Spleen (tissue), 11 donors: ENCODE measurements around the gene SURF2. TPM values are rescaled to one million over a fixed set of nuclear protein-coding genes. Genes with fewer than 3 reads are reported as not detected.

Experiments used
- DNase-seq: peaks from one replicate; pipeline ENCODE4 v3.0.0-alpha.2; 2020
- H3K27ac ChIP-seq, 8 donors: fragments of 200-600 bp; sonication (generic) in 7 of 8; 1 replicate in 4 of 8; 2 replicates in 4 of 8; pipeline versions ENCODE4 v1.5.0 to v1.8.0; 2016 to 2021; ENCODE audit warnings: inconsistent platforms in 4 of 8, mild to moderate bottlenecking in 4 of 8, moderate library complexity in 1 of 8
- H3K27me3 ChIP-seq, 7 donors: fragments of 200-600 bp; sonication (generic) in 6 of 7; replicated peaks in 1 of 7; 1 replicate in 4 of 7; 2 replicates in 3 of 7; pipeline versions ENCODE4 v1.5.0 to v1.8.0; 2016 to 2021; ENCODE audit warnings: inconsistent platforms in 3 of 7, mild to moderate bottlenecking in 1 of 7
- H3K36me3 ChIP-seq, 6 donors: fragments of 200-600 bp; sonication (generic) in 5 of 6; 1 replicate in 4 of 6; 2 replicates in 2 of 6; pipeline versions ENCODE4 v1.5.0 to v1.8.0; 2016 to 2021; ENCODE audit warnings: inconsistent platforms in 2 of 6
- H3K4me1 ChIP-seq, 6 donors: fragments of 200-600 bp; sonication (generic) in 5 of 6; 1 replicate in 3 of 6; 2 replicates in 3 of 6; pipeline versions ENCODE4 v1.5.0 to v1.8.0; 2016 to 2021; ENCODE audit warnings: inconsistent platforms in 3 of 6
- H3K4me3 ChIP-seq, 8 donors: fragments of 200-600 bp; sonication (generic) in 7 of 8; 1 replicate in 4 of 8; 2 replicates in 4 of 8; pipeline versions ENCODE4 v1.5.0 to v1.8.0; 2016 to 2021; ENCODE audit warnings: inconsistent platforms in 4 of 8, mild to moderate bottlenecking in 4 of 8, moderate library complexity in 2 of 8
- H3K9me3 ChIP-seq, 8 donors: fragments of 200-600 bp; sonication (generic) in 7 of 8; 1 replicate in 4 of 8; 2 replicates in 4 of 8; pipeline versions ENCODE4 v1.5.0 to v1.8.0; 2016 to 2021; ENCODE audit warnings: inconsistent platforms in 4 of 8
- POLR2A ChIP-seq, 3 donors: fragments of 450-650 bp; IDR thresholded peaks; one replicate each; pipeline ENCODE4 v1.5.1; 2017; ENCODE audit warnings: antibody characterized with exemption in 3 of 3, mild to moderate bottlenecking in 1 of 3
- POLR2AphosphoS5 ChIP-seq, 3 donors: sonication (generic); formaldehyde crosslinking; IDR thresholded peaks; one replicate each; pipeline ENCODE4 v1.5.1; 2017; ENCODE audit warnings: antibody characterized with exemption in 3 of 3
- WGBS, 5 donors: extraction: QIAGEN DNeasy Blood & Tissue Kit in 3 of 5; methylation state at CpG; one replicate each; pipeline versions ENCODE4 v1.1.5 to v1.1.7; 2013 to 2018; 5-methylcytosine and 5-hydroxymethylcytosine counted together
- intact Hi-C: fragments of 100-400 bp; cut with DNase I; formaldehyde crosslinking; loops from one replicate; pipeline ENCODE4 v1.15.0; 2023; ENCODE audit warnings: low total_unique reads
- polyA plus RNA-seq, 3 donors: library from polyadenylated mRNA; stranded (reverse); fragments of 200-250 nt; gene quantifications; one replicate each; pipeline ENCODE4 v1.2.1, GENCODE V29; 2013
- total RNA-seq, 7 donors: library from RNA; depleted of rRNA in 3 of 7; stranded (reverse); fragments of >200 nt in 3 of 7; fragmentation: NEBNext Ultra II Directional in 4 of 7; extraction: Animal tissue kit (Norgen Biotek cat#: 25700) in 4 of 7; gene quantifications; one replicate each; pipeline versions ENCODE4 v1.1.0 to v1.2.1, GENCODE V29; 2016 to 2021
- TF ChIP-seq, protein P1 (sequence below), 11 experiments: fragments of 200-600 bp in 7 of 11; fragments of 450-650 bp in 4 of 11; sonication (generic) in 4 of 11; IDR thresholded peaks in 8 of 11; conservative IDR thresholded peaks in 3 of 11; 1 replicate in 7 of 11; 2 replicates in 4 of 11; pipeline versions ENCODE4 v1.4.0 to v1.8.0; 2016 to 2021; ENCODE audit warnings: antibody characterized with exemption in 11 of 11, inconsistent platforms in 4 of 11, mild to moderate bottlenecking in 1 of 11
- donor health status: healthy with polysubstance abuse.
- donor health status: DM: no; HTN: no; CAD: no; lungs with moderate emphysema.
- donor health status: DM: no; HTN: no; CAD: no.
- donor health status: Bipolar disorder and iron deficiency.
- donor health status: healthy.
- donor health status: DM: no; HTN: no; CAD: no.
- donor health status: DM: yes; HTN: yes; CAD: no.

The SURF2 gene
- total and polyA plus RNA-seq, 10 donors = 6.5 to 32.6 (median 13.9) TPM

DNA sequence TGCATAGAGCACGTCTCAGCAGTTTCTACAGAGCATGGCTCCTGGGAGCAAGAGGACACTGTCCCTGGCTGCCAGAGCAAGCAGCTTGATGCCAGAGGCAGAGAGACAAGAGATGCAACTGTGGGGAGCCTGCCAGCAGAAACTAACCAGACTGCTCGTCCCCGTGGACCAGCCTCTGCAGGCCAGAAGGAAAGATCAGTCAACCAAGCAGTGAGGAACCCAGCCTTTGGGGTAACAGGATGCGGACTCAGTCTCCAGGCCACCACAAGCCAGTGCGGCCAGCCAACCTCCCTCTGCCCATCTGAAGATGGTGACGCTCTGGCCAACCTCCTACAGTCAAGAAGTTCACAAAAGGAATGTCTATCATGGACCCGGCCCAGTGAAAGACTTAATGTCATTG is 15.8 kb downstream of the SURF2 start:
- peak overlapping the region in 1 of 8 donors; percentile 47 for H3K4me3 ChIP-seq
- no peak for DNase-seq
- 66 to 87% (median 82%) methylated on average over 7 of the region's 7 CpGs for WGBS, 5 donors
- intact Hi-C loops = no loop called here
- TF ChIP-seq, protein P1, sequence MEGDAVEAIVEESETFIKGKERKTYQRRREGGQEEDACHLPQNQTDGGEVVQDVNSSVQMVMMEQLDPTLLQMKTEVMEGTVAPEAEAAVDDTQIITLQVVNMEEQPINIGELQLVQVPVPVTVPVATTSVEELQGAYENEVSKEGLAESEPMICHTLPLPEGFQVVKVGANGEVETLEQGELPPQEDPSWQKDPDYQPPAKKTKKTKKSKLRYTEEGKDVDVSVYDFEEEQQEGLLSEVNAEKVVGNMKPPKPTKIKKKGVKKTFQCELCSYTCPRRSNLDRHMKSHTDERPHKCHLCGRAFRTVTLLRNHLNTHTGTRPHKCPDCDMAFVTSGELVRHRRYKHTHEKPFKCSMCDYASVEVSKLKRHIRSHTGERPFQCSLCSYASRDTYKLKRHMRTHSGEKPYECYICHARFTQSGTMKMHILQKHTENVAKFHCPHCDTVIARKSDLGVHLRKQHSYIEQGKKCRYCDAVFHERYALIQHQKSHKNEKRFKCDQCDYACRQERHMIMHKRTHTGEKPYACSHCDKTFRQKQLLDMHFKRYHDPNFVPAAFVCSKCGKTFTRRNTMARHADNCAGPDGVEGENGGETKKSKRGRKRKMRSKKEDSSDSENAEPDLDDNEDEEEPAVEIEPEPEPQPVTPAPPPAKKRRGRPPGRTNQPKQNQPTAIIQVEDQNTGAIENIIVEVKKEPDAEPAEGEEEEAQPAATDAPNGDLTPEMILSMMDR (IDR thresholded peaks at IDR 0.05 in 8 of 11, conservative IDR thresholded peaks at IDR 0.05 in 3 of 11) = no peak
- TF ChIP-seq POLR2A (IDR thresholded peaks at IDR 0.05) = no peak
- TF ChIP-seq POLR2AphosphoS5 (IDR thresholded peaks at IDR 0.05) = no peak
- no peaks in the 10 kb centered on the region for H3K9me3 ChIP-seq
- no peaks in the 10 kb centered on the region for H3K27me3 ChIP-seq
- peaks cover 0 to 64% (median 10%) of the 10 kb centered on the region in 6 donors for H3K36me3 ChIP-seq
- H3K27ac ChIP-seq = peak overlapping the region in 7 of 8 donors; percentile 14 to 85 (median 77)
- H3K4me1 ChIP-seq = peaks cover 63 to 93% (median 88%) of the 10 kb centered on the region in 6 donors

DNA sequence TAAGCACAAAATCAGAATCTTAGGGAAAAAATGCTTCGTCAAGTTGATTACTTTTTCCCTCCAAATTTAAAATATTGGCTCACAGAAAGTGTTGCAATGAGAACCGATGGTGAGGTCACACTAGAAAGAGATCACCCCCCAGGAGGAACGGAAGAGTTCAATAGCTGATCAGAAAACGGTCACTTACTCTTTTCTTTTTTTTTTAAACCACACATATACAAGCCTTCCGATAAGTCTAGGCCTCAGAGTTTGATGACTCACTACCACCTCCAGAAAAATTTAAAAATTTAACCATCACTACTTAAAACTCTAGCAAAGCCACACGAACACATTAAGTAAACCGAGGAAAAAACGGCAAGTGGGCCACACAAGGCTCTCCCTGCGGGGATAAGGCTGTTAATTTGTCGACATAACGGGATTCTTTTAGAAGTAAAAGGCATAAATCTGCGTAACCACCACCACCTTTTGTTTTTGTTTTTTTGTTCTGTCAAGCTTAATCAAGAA is 18.3 kb downstream of the SURF2 start:
- peaks cover 47 to 77% (median 63%) of the 10 kb centered on the region in 6 donors for H3K4me1 ChIP-seq
- 10 to 18% (median 13%) methylated on average over 12 of the region's 12 CpGs for WGBS, 5 donors
- intact Hi-C loops = no loop called here

DNA sequence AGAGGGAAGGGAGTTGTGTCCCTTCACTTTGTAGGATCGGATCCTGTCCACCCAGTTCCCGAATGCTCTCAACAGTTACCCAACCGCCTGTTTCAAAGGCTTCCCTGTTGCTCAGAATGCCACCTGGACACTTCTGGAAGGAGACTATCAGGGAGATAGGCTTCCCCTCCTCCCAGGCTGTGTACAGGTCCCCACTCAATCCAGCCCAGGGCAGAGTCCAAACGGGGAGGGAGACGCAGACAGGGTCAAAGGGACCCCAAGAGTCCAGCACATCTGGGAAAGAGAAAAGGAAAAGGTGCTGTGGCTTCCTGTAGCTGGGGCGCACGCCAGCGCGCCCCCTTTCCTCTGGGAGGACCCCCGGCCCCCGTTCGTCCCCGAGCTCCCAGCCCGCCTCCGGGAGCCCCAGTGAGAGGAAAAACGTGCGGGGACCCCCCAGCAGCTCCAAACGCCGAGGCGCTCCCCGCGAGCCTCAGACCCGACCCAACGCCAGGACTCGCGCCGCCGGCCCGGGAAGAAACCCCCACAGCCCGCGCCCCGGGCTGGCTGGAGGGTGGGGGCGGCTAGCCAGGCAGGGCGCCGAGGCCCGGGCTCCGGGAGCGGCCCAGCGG is 18.9 kb downstream of the SURF2 start:
- Histone ChIP-seq H3K27me3 (no peaks in the 10 kb centered on the region), H3K27ac (peak overlapping the region; percentile 97 to 99 (median 99)), H3K36me3 (peaks cover 0 to 33% (median 5%) of the 10 kb centered on the region in 6 donors), H3K4me3 (peak overlapping the region; percentile 56 to 99 (median 92)), H3K4me1 (peaks cover 42 to 72% (median 58%) of the 10 kb centered on the region in 6 donors), H3K9me3 (no peaks in the 10 kb centered on the region)
- intact Hi-C loops = no loop called here
- TF ChIP-seq POLR2AphosphoS5 (IDR thresholded peaks at IDR 0.05) (no peak), POLR2A (IDR thresholded peaks at IDR 0.05) (no peak)
- TF ChIP-seq, protein P1 (IDR thresholded peaks at IDR 0.05 in 8 of 11, conservative IDR thresholded peaks at IDR 0.05 in 3 of 11) = no peak
- 0 to 1% (median 0%) methylated on average over 6 to 39 of the region's 39 CpGs for WGBS, 5 donors
- DNase-seq = no peak

More for the DNA sequence above, 18.3 kb downstream of the SURF2 start:
- Histone ChIP-seq H3K9me3 (no peaks in the 10 kb centered on the region), H3K36me3 (peaks cover 0 to 39% (median 5%) of the 10 kb centered on the region in 6 donors), H3K27me3 (no peaks in the 10 kb centered on the region), H3K27ac (peak overlapping the region in 7 of 8 donors; percentile 97 to 99 (median 99)), H3K4me3 (peak overlapping the region; percentile 56 to 99 (median 92))
- TF ChIP-seq POLR2AphosphoS5 (IDR thresholded peaks at IDR 0.05) = no peak
- TF ChIP-seq POLR2A (IDR thresholded peaks at IDR 0.05) = no peak
- TF ChIP-seq, protein P1 (IDR thresholded peaks at IDR 0.05 in 8 of 11, conservative IDR thresholded peaks at IDR 0.05 in 3 of 11) = no peak
- DNase-seq = no peak
